Esophagus squamous epithelium (tissue), 4 donors: ENCODE data around the gene GABRP.

Experiments used
- CTCF ChIP-seq, 6 experiments: fragments of 450-650 bp in 4 of 6; fragments of 200-600 bp in 2 of 6; sonication (generic) in 2 of 6; IDR thresholded peaks; one replicate each; pipeline ENCODE4 v1.5.1; 2016 to 2019; ENCODE audit warnings: antibody characterized with exemption in 6 of 6, mild to moderate bottlenecking in 4 of 6, moderate library complexity in 4 of 6
- POLR2A ChIP-seq, 4 donors: fragments of 450-650 bp; IDR thresholded peaks; one replicate each; pipeline ENCODE4 v1.6.1; 2017; ENCODE audit warnings: antibody characterized with exemption in 4 of 4, mild to moderate bottlenecking in 4 of 4, moderate library complexity in 3 of 4

- TF ChIP-seq CTCF (IDR thresholded peaks at IDR 0.05) (no peak), POLR2A (IDR thresholded peaks at IDR 0.05) (no peak)
Observed at GRCh38 chr5:170738840-170739239, 44.7 kb upstream of the GABRP start.
